HG03460 (cell line): Measurements from ENCODE around the gene PDE6H.

Source experiments
- ATAC-seq: cut with Tn5 transposase; IDR thresholded peaks from one replicate; pipeline ENCODE4 v1.9.1; 2021; ENCODE audit not compliant: unreplicated experiment

Gene PDE6H

DNA sequence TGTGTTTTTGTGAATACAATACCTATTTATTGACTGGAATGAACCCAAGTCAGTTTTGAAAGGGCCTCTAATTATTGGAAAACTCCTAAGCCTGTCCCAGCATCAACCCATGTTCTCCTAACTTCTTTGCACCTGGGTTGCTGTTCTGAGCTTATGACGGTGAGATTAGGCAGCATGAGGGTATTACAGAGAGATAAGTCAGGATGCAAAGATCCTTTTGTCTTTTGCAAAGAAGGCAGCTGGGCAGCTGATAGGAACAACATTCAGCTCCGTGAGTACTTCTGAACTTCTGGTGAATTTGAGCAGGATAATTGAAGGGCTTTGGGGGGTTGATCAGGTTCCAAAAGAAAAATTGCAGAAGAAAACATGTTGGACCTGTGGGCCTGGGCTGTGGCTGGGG, at the start of gene PDE6H:
Gene PDE6H (plus strand): TSS at position 227 of the 400 bp plus-strand sequence. CDS start 4,971 bp downstream, outside the sequence.
- ATAC-seq = no peak

DNA sequence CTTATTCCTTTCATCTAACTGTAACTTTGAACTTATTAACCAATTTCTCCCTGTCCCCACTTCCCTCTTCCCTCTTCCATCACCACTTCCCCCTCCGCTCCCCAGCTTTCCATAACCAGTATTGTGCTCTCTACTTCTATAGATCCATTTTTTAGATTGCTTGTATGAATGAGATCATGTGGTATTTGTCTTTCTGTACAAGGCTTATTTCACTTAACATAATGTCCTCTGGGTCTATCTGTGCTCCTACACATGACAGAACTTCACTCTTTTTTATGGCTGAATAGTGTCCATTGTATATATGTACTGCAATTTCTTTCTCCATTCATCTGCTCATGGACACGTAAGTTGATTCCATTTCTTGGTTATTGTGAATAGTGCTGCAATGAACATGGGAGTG, 48.9 kb upstream of the PDE6H start:
- ATAC-seq = no peak

GRCh38 chr12:14924541-14924940, 48.3 kb upstream of the PDE6H start:
- ATAC-seq = no peak

DNA sequence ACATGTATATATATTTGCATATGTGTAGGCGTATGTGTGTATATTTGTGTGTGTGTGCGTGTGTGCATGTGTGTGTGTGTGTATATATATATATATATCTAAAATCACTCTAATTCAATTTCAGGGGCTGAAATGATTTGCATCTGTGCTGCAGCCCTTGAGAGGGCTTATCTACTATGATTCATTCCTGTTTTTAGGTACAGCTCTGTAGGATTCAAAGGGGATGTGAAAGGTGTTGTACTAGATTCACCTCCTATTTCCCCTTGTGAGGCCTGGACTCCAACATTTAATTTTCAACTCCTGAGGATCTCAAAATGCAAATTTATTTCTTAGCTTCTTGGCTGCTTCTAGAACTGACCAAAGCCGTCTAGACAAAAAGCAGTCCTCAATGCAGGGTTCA, 45.6 kb upstream of the PDE6H start:
- no peak for ATAC-seq

DNA sequence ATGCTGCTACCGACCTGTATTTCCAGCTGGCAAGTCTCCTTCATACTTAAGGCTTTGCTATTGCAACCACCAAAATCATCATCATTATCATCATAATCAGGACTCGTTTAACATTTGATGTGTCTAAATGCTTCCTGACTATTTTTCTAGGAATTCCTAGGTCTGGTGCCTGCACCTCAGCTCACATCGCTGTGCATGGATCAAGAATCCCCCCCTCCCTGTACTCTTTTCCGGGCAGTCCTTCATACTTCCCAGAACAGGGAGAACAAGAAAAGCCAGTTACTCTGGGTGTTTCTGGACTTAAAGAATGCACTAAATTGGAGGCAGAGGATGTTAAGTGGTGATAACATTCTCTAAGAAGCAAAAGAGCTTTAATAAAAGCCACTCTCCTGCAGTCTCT, 43.9 kb upstream of the PDE6H start:
- no peak for ATAC-seq

- no peak for ATAC-seq
These were observed 42.5 kb upstream of the PDE6H start for GRCh38 chr12:14930299-14930698.

GRCh38 chr12:14931359-14931758, 41.5 kb upstream of the PDE6H start:
- no peak for ATAC-seq

DNA sequence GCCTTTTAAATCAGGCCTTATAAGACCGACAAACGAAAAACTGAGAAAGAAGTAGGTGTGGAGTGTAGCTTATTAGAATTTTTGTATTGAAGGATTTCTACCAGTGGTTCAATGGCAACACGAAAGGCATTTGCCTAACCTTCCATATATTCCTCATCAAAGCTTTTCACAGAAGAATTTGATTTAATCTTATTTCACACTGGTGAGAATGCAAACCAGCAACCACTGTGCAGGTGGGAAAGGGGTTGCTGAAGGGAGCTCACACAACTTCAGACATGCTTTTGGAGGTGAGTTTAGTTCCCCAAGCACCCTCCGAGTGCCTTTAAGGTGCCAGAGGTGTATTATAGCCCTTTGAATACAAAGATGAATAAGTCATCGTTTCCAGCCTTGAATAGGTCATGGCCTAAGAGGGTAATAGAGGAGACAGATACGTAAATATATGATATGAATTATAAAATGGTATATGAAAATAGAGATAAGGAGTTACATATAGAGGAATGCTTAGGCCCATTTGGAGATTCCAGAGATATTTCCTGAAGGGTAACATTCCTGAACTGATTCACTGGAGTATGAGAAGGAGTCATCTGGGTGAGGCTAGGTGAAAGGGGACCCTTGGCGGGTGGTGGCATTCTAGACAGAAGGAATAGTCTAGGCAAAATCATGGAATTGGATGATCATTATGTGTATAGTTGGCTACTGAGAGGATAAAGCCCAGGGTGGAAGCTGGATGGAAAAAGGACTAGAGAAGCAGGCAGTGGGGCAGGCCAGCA, 40.9 kb upstream of the PDE6H start:
- no peak for ATAC-seq

DNA sequence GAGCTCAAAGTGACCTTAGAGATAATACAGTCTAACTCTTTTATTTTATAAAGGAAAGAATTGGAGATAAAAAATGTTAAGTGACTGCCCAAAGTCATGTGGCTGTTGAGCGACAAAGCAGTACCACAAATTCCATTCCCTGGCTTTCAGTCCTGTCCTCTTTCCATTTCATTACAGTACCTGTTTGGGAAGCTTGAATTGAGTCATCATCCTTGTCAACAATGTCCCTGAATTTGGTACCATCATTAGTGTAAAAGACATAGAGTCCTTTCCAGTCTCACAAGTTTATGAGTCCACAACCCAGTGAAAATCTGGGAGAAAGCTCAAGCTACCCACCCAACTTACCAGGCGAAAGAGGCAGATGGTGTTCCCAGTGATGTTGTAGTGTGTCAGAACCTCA, 38.3 kb upstream of the PDE6H start:
- no peak for ATAC-seq

- ATAC-seq = no peak
These were observed 37.8 kb upstream of the PDE6H start for GRCh38 chr12:14935031-14935430.

GRCh38 chr12:14936224-14936861, 36.5 kb upstream of the PDE6H start:
- ATAC-seq = no peak

- ATAC-seq = no peak
These were observed 35.8 kb upstream of the PDE6H start for GRCh38 chr12:14937014-14937413.

DNA sequence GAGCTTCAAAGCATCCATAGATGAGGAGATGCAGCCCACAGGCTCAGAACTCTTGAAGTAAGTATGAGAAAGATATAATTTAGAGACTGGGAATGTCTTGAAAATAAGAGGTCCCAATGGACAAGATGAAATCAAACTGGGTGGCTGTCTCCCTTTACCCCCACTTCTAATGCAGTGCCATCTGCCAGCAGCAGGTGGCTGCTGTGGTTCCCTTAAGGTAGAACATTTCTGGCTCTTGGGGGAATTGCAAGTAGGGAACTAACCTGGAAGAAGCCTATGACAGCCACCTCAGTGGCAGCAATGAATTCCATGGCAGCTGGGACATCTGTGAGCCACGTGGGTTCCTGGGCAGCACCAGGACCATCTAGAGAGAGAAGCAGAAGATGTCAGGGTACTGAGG, 35.2 kb upstream of the PDE6H start:
- ATAC-seq = no peak

DNA sequence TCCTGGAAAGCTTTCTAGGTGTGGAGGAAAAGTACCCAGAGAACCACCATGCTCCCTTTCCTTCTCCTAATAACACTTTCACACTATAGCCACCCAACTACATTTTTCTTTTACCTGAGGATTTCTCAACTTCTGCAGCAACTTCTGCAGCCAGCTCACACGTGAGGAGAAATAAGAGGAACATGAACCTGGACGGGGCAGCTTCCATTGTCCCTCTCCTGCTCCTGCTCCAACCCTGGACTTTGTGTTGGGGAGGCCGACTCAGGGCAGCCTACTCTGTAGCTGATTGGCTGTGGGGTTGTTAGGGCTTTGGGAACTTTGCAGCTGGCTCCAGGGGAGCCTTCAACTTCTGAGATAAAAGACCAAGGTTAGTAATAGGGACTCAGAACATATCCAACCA, 34.5 kb upstream of the PDE6H start, which contains the start of gene ERP27:
Gene ERP27 (minus strand): TSS at position 237 of the 400 bp plus-strand sequence. CDS start 29 bp downstream, at position 208.
- no peak for ATAC-seq

GRCh38 chr12:14941369-14941768, 31.5 kb upstream of the PDE6H start:
- ATAC-seq = no peak

- no peak for ATAC-seq
These were observed 30.5 kb upstream of the PDE6H start for GRCh38 chr12:14942196-14942931.

GRCh38 chr12:14946162-14946561, 26.7 kb upstream of the PDE6H start:
- ATAC-seq = no peak

GRCh38 chr12:14946861-14947260, 26.0 kb upstream of the PDE6H start:
- no peak for ATAC-seq

DNA sequence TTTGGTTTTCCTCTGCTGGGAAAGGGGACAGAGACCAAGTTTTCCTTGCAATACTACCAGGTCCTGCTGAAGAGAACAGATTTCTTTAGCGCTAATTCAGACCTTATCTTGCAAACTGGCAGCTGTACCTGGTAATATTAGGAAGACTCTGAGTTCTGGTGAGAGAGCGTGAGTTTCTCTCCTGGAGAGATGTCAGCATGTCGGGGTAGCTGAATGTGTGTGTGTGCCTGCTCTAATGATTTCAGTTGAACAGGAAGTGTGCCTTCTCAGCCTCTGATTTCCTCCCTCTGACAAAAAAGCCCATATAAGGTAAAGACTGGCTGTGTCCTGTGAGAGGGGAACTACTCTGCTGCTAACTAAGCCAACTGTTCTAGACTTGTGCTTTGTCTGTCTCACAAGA, 24.2 kb upstream of the PDE6H start:
- ATAC-seq = peak; percentile 90

DNA sequence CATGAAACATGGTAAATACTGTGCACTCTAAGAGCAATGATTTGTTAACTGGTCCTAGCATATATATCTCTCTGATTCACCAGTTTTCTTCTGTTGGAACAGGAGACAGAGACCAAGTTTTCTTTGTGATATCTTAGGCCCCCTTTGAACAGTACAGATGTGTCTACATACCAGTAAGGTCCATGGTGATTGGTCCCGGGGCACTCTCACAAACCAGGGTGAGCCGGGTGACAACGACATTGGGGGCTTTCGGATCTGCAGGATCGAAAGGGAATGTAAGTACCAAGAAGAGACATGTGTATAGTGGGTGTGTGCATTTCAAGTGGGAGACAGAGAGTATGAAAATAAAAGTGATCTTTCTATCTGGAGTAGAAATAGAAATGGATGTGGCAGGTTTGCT, 23.2 kb upstream of the PDE6H start:
- ATAC-seq = no peak

GRCh38 chr12:14950421-14950820, 22.4 kb upstream of the PDE6H start:
- no peak for ATAC-seq
